Panc1 (cell line): Measurements from ENCODE around the gene C7. TPM values are rescaled to one million over a fixed set of nuclear protein-coding genes. Genes with fewer than 3 reads are reported as not detected.

ENCODE experiments used
- ATAC-seq: fragments of 200-7000 bp; cut with Tn5 transposase; 2 replicates; pipeline ENCODE4 v1.9.1; 2020; ENCODE audit warnings: mild to moderate bottlenecking, moderate library complexity
- BruUV-seq: library from RNA; stranded (reverse); fragments of 400-500 nt; replicated peaks from 2 replicates; lab custom pipeline; 2021; lab: Mats Ljungman, UMichigan
- CTCF ChIA-PET: fragments of 300-600 bp; sonication (Branson Sonifier 250); formaldehyde crosslinking; loops from one replicate; lab custom pipeline; 2022; ENCODE audit warnings: antibody characterized with exemption; lab: Charles Lee
- POLR2A ChIA-PET: fragments of 300-600 bp; sonication (Branson Sonifier 250); formaldehyde crosslinking; loops from one replicate; lab custom pipeline; 2022; ENCODE audit warnings: antibody characterized with exemption; lab: Charles Lee
- DNase-seq: peaks from one replicate; pipeline ENCODE4 v3.0.0-alpha.2; 2010; ENCODE audit warnings: low read depth, low spot score
- H3K27ac ChIP-seq: 2 replicates; pipeline ENCODE4 v1.5.1; 2011; ENCODE audit warnings: mild to moderate bottlenecking, low read length, inconsistent platforms
- H3K27me3 ChIP-seq: fragments of 200-500 bp; sonication (Bioruptor generic); 2 replicates; pipeline ENCODE4 v1.6.0; 2014; ENCODE audit warnings: low read length, inconsistent platforms; ENCODE audit not compliant: control insufficient read depth, insufficient read depth
- H3K36me3 ChIP-seq: fragments of 200-500 bp; sonication (Bioruptor generic); 2 replicates; pipeline ENCODE4 v1.5.1; 2014; ENCODE audit warnings: inconsistent platforms, mild to moderate bottlenecking, low read length, moderate library complexity; ENCODE audit not compliant: control insufficient read depth, insufficient read depth
- H3K4me1 ChIP-seq: 2 replicates; pipeline ENCODE4 v1.5.1; 2011; ENCODE audit warnings: inconsistent platforms, mild to moderate bottlenecking, low read length, moderate library complexity; ENCODE audit not compliant: control insufficient read depth, insufficient read depth
- H3K4me3 ChIP-seq, 2 experiments: 2 replicates each; pipeline ENCODE4 v1.5.1; 2011 to 2012; ENCODE audit warnings: low read depth in 2 of 2, low read length in 2 of 2, mild to moderate bottlenecking in 2 of 2, inconsistent platforms in 1 of 2, moderate library complexity in 1 of 2
- H3K9me3 ChIP-seq: fragments of 200-500 bp; sonication (Bioruptor generic); 2 replicates; pipeline ENCODE4 v1.5.1; 2014; ENCODE audit warnings: low read depth, mild to moderate bottlenecking, inconsistent platforms, low read length, moderate library complexity; ENCODE audit not compliant: control insufficient read depth, insufficient read depth
- POLR2AphosphoS5 ChIP-seq: IDR thresholded peaks from 2 replicates; pipeline ENCODE4 v1.6.1; 2012; ENCODE audit warnings: mild to moderate bottlenecking, low read depth, low read length, moderate library complexity
- REST ChIP-seq, 2 experiments: IDR thresholded peaks; 2 replicates each; pipeline ENCODE4 v1.6.1; 2011 to 2012; ENCODE audit warnings: low read depth in 2 of 2, control low read depth in 1 of 2, low read length in 1 of 2, mild to moderate bottlenecking in 1 of 2, moderate library complexity in 1 of 2; ENCODE audit not compliant: insufficient read depth in 1 of 2
- SIN3A ChIP-seq: IDR thresholded peaks from 2 replicates; pipeline ENCODE4 v1.6.1; 2012; ENCODE audit warnings: low read depth, mild to moderate bottlenecking, low read length, moderate library complexity, borderline replicate concordance; ENCODE audit not compliant: insufficient read depth
- TCF7L2 ChIP-seq: IDR thresholded peaks from 2 replicates; pipeline ENCODE4 v1.6.1; 2011; ENCODE audit warnings: mild to moderate bottlenecking, low read depth, low read length, inconsistent platforms
- in situ Hi-C: cut with HindIII; loops from 2 replicates; pipeline ENCODE4 v1.10.0; 2016; ENCODE audit warnings: low sequenced_read_pairs, low pct_unique_long_range_greater_than_20kb
- intact Hi-C: fragments of 100-400 bp; cut with micrococcal nuclease; formaldehyde crosslinking; loops from one replicate; pipeline ENCODE4 v1.10.0; 2022; ENCODE audit not compliant: unreplicated experiment
- total RNA-seq: library from RNA; stranded (reverse); gene quantifications from one replicate; pipeline ENCODE4 v1.2.1, GENCODE V29; 2021; ENCODE audit not compliant: unreplicated experiment
- TF ChIP-seq, protein P1 (sequence below): fragments of 450-650 bp; IDR thresholded peaks from 2 replicates; pipeline ENCODE4 v1.5.1; 2017; ENCODE audit warnings: mild to moderate bottlenecking

C7 gene
- total RNA-seq, 1 experiment from 2014 or later: 1.4 TPM

- TF ChIP-seq REST (IDR thresholded peaks at IDR 0.05; ENCODE audit: insufficient read depth in 1 of 2, low read depth in 2 of 2, low read length in 1 of 2) (no peak), SIN3A (no peak), TCF7L2 (no peak), POLR2AphosphoS5 (no peak)
- TF ChIP-seq, protein P1, sequence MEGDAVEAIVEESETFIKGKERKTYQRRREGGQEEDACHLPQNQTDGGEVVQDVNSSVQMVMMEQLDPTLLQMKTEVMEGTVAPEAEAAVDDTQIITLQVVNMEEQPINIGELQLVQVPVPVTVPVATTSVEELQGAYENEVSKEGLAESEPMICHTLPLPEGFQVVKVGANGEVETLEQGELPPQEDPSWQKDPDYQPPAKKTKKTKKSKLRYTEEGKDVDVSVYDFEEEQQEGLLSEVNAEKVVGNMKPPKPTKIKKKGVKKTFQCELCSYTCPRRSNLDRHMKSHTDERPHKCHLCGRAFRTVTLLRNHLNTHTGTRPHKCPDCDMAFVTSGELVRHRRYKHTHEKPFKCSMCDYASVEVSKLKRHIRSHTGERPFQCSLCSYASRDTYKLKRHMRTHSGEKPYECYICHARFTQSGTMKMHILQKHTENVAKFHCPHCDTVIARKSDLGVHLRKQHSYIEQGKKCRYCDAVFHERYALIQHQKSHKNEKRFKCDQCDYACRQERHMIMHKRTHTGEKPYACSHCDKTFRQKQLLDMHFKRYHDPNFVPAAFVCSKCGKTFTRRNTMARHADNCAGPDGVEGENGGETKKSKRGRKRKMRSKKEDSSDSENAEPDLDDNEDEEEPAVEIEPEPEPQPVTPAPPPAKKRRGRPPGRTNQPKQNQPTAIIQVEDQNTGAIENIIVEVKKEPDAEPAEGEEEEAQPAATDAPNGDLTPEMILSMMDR: no peak
- ChIA-PET CTCF (no interaction called here), POLR2A (no interaction called here)
- in situ Hi-C loops (no loop called here), intact Hi-C loops (no loop called here)
- H3K9me3 ChIP-seq: no peaks in the 10 kb centered on the region
- no peak overlapping the region for H3K4me3 ChIP-seq
- H3K27me3 ChIP-seq: no peaks in the 10 kb centered on the region
- no peaks in the 10 kb centered on the region for H3K36me3 ChIP-seq
- DNase-seq (no peak), ATAC-seq (no peak)
- H3K4me1 ChIP-seq: no peaks in the 10 kb centered on the region
- BruUV-seq: no TSS peak
- no peak overlapping the region for H3K27ac ChIP-seq
Measured at GRCh38 chr5:40866844-40867243, 42.5 kb upstream of the C7 start.

DNA sequence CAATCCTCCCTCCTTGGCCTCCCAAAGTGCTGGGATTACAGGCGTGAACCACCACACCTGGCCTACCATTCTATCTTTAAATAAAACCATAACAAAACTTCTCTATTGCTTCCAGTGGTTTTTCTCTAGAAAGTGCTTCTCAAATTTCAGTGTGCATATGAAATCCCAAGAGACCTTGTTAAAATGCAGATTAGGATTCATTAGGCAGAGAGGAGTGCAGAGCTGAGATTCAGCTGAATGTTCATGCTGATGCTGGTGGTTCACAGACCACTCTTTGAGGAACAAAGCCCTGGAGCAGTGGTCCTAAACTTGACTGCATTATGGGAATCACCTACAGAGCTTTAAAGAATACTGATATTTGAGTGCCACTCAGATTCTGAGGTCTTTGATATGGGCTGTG, 39.9 kb upstream of the C7 start:
- DNase-seq (no peak), ATAC-seq (no peak)
- in situ Hi-C loops (no loop called here), intact Hi-C loops (no loop called here)
- POLR2A ChIA-PET: no interaction called here
- Histone ChIP-seq H3K4me1 (no peaks in the 10 kb centered on the region), H3K4me3 (no peak overlapping the region), H3K27me3 (no peaks in the 10 kb centered on the region), H3K9me3 (no peaks in the 10 kb centered on the region), H3K36me3 (no peaks in the 10 kb centered on the region), H3K27ac (no peak overlapping the region)
- no TSS peak for BruUV-seq
- TF ChIP-seq POLR2AphosphoS5 (no peak), SIN3A (no peak), TCF7L2 (no peak), REST (IDR thresholded peaks at IDR 0.05; ENCODE audit: insufficient read depth in 1 of 2, low read depth in 2 of 2, low read length in 1 of 2) (no peak)
- TF ChIP-seq, protein P1: no peak
- CTCF ChIA-PET: no interaction called here
